Stimulated activated CD4-positive, alpha-beta T cell treated with anti-CD3 and anti-CD28 coated beads, TNF-alpha, amount 100 ng/mL, for 48 hours (primary cell): ENCODE results near the gene HECTD1.
"Not testable (repeated sequence)": the region's sequence is repeated elsewhere in the genome, so short reads cannot be mapped to it uniquely, and the experiment has no call there.

Experiments used
- DNase-seq, 3 donors: peaks; one replicate each; pipeline ENCODE4 v3.0.0-alpha.2; 2020; ENCODE audit warnings: low read depth in 3 of 3

The HECTD1 gene

DNA sequence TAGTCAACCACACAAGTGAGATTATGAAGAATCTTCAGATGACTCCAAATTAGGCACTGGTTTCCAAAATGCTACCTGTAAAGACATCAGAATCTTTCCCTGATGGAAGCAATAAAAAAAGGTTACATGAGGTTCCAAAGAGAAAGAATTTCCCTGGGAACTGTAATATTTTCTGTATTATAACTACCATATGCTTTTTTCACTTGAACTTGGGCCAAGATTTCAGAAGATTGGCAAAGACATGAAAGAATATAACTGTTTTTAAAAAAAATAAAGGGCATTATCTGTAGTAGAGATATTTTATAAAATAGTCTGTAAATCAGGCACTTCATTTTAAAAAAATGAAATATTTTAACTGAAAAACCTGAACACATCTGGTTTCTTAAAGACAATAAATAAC lies 12.9 kb downstream of the HECTD1 start:
- no peak for DNase-seq

DNA sequence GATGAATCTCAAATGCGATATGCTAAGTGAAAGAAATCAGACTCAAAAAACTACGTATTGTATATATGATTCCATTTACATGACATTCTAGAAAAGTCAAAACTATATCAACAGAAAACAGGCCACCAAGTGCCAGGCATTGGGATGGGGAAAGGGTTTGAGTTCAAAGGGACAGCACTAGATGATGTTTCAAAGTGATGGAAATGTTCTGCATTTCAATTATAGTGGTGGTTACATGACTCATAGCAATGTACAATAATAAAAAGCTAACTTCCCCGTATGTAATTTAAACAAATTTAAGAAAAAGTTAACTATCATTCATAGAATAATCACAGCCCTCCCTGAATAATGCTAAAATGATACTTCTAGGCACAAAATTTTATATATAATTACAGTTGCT lies 13.5 kb downstream of the HECTD1 start:
- DNase-seq, result no peak

DNA sequence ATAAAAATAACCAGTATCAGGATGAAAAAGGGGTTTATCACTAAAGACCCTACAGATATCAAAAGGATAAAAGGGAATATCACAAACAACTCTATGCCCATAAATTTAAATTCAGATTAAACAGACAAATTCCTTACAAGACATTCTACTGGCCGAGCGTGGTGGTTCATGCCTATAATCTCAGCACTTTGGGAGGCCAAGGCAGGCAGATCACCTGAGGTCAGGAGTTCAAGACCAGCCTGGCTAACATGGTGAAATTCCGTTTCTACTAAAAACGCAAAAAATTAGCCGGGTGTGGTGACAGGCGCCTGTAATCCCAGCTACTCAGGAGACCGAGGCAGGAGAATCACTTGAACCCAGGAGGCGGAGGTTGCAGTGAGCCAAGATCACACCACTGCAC lies 15.0 kb downstream of the HECTD1 start:
- DNase-seq, result not testable (repeated sequence)

DNA sequence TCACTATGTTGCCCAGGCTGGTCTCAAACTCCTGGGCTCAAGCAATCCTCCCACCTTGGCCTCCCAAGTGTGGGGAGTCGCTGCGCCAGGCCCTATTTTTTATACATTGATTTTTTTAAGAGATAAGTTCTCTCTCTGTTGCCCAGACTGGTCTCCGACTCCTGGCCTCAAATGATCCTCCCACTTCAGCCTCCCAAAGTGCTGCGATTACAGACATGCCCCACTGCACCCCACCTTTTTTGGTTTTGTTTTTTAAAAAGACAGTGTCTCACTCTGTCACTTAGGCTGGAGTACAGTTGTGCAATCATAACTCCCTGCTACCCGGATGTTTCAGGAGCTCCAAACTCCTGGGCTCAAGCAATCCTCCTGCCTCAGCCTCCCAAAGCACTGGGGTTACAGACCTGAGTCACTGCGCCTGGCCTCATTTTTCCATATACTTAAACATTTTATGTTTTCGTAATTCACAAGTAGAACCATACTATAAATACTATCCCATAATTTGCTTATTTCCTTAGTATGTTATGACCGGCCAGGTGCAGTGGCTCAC lies 16.8 kb downstream of the HECTD1 start:
- DNase-seq, result no peak

DNA sequence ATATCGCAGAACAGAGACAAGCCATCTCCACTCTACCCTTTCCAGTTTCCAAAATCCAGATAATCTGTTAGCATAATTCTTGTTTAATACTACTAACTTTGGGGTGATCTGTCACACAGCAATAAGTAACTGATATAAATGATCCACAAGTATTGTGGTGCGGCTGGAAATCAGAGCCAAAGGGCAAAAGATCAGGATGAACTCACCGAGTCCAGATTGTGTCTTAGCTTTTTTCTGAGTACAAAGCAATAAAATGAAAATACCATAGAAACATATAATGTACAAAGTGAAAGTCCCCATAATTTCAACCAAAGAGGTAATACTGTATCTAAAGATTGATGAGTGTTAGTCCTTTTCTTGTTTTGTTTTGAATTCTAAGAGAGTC lies 17.4 kb downstream of the HECTD1 start:
- no peak for DNase-seq

DNA sequence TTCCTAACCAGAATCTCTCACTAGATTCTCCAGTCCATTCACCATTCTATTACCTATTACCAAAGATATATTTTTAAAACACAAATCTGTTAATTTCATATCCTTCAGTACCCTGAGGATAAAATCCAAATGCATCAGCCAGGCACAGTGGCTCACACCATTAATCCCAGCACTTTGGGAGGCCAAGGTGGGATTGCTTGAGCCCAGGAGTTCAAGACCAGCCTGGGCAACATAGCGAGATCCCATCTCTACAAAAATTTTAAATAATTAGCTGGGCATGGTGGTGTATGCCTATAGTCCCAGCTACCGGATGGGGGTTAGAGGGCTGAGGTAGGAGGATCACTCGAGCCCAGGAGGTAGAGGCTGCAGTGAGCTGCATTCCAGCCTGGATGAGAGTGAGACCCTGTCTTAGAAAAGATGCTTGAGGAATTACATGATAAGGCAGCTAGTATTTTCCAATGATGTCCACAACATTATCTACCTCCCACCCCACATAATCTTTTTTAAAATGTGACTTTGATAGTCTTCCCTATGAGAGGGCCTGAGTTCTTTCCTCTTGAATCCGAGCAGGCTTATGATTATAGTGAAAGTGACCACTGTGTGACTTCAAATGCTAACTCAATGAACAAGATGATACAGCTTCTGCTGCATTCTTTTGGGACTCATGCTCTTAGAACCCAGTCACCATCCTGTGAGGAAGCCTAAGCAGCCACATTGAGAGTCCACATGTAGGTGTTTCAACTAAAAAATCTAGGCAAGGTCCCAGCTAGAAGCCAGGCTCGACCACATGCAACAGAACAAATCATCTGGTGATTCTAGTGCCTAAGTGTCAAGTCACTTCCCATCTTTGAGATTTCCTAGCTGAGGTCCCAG lies 18.0 kb downstream of the HECTD1 start:
- no peak for DNase-seq

DNA sequence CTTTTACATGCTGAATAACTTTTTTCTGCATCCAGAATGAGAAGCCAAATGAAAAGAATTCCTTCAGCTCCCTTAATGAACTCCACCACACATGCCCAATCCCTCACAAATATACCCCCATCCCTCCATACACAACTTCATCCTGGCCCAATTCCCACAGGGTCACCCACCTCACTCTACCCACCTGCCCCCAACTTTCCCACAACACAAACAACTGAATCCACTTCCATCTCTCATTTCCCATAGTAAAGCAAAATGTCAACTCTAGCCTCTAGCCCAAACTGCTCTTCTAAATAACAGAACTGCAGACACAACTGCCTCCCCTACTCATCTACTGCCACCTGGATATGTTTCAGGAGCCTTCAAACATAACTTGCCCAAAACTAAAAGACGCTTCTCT lies 18.8 kb downstream of the HECTD1 start:
- DNase-seq, result no peak

DNA sequence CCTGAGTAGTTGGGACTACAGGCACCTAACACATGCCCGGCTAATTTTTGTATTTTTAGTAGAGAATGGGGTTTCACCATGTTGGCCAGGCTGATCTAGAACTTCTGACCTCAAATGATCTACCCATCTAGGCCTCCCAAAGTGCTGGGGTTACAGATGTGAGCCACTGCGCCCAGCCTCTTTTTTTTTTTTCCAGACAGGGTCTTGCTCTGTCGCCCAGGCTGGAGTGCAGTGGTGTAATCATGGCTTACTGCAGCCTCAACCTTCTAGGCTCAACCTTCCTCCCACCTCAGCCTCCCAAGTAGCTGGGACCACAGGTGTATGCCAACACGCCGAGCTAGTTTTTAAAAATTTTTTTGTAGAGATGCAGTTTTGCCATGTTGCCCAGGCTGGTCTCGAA lies 25.6 kb downstream of the HECTD1 start:
- not testable (repeated sequence) for DNase-seq

DNA sequence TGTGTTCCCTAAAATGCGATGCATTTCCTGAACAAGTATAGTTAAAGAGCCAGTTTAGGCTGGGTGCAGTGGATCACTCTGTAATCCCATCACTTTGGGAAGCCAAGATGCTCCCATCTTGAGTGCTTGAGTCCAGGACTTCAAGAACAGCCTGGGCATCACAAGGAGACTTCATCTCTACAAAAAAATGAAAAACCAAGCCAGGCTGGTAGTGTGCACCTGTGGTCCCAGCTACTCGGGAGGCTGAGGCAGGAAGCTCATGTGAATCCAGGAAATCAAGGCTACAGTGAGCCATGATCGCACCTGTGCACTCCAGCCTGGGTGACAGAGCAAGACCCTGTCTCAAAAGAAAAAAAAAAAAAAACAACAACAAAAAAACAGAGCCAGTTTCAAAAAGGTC lies 26.3 kb downstream of the HECTD1 start:
- no peak for DNase-seq

DNA sequence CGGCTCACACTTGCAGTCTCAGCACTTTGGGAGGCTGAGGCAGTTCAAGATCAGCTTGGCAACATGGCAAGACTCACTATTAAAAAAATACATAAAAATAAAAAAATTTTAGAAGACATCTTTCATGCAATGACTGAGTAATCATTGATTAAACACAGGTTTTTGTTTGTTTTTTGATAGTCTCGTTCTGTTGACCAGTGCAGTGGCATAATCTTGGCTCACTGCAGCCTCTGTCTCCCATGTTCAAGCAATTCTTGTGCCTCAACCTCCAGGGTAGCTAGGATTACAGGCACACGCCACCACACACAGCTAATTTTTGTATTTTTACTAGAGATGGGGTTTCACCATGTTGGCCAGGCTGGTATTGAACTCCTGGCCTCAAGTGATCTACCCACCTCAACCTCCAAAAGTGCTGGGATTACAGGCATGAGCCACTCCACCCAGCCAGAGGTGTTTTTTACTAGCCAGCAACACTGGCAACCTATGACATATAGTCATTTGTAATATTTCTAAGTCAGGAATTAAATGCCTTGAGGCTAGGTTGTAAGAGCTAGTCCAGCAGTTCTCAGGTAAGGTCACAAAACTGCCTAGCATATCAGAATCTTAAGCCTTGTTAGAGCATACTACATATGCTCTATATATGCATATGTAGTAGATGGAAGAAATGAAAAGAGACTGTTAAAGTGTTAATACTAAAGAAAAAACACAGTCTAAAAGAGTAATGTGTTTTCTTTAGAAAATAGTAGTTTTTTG lies 27.1 kb downstream of the HECTD1 start:
- no peak for DNase-seq

DNA sequence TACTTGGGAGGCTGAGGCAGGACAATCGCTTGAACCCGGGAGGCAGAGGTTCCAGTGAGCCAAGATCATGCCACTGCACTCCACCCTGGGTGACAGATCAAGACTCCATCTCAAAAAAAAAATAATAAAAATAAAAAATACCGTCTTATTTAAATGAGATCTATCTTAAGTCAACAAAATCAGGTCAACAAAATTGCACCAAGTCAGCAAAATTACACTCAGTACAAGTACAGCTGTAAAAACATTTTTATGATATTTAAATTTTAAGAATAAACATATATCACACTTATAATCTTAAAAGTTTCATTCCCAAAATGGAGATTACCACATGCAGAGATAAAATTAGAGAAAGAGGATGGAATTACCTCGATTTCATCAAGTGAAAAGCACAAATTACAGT lies 33.2 kb downstream of the HECTD1 start:
- DNase-seq, result no peak

DNA sequence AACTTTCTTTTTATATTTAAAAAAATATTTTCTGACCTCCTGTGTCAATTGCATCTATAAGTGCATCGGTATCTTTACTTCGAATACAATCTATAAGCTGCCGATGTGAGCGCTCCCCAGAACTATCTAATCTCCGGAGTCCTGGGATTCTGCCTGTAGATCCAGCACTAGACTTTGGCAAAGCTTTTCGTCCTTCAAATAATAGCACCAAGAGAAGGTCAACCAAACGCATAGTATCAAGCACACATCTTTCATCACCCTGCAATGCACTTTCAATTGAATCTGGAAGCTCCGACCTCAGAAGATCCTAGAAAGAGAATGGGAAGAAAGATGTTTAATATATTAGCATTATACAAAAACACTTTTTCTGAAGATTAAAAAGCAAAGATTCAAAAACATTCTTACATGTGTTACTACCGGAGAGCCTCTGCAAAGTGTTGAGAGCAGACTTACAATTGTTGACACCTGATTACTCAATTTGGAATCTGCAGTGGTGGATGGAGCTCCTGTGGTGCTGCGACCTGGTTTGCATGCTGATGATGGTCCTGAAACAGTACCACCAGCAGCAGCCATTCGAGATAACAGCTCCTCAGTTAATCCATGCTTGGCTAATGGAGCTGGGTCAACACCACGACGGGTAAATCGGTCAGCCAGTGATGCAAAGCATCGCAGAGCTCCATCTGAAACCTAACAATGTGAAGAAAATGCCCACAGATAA lies 34.3 kb downstream of the HECTD1 start:
- no peak for DNase-seq

DNA sequence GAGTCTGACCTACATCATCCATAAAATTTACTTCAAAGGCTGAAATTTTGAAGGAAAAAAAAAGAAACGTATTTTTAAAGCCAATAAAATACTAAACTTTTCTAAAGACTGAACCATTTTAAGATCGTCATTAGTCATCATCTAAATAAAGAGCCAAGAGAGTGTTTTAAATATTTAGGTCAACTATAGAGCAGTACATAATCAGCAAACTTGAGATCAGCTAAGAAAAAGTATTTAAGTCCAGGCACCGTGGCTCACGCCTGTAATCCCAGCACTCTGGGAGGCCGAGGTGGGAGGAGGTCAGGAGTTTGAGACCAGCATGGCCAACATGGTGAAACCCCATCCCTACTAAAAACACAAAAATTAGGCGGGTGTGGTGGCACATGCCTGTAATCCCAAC lies 35.5 kb downstream of the HECTD1 start:
- DNase-seq, result no peak

DNA sequence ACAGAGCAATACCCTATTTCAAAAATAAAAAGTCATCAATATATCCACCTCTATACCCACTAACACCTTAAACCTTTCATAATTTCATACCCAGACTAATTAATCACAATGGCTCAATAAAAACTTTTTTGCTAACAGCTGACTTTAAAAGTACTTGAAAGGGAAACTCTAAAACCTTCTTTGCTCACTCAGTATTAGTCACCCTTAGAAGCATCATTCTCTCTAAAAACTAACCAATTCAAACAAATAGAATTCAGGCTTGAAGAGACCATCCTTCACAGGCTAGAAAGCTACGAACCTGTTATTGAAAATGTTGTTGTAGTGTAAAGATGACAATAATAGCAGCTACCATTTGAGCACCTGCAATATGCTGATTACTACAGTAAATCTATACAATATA lies 37.2 kb downstream of the HECTD1 start:
- DNase-seq, result no peak

DNA sequence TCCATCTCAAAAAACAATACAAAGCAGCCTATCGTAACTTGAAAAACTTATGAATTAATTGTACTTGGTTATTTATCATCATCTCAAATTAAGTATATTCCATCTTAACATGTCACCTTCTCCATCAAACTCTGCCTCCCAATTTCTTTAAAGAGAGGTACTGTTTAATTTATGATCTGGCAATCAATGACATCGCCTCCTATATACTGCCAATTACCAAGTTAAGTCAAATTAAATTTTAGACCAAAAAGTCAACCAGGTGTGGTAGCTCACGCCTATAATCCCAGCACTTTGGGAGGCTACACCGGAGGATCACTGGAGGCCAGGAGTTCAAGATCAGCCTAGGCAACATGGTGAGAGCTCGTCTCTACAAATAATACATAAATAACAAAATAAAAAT lies 37.7 kb downstream of the HECTD1 start:
- DNase-seq, result no peak

DNA sequence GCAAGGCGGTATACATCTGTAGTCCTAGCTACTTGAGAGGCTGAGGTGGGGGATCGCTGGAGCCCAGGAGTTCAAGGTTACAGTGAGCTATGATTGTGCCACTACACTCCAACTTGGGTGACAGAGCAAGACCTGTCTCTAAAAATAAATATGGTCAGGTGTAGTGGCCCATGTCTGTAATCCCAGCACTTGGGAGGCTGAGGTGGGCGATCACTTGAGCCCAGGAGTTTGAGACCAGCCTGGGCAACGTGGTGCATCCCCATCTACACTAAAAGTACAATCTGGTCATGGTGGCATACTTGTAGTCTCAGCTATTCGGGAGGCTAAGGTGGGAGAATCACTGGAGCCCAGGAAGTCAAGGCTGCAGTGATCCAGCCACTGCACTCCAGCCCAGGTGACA lies 40.6 kb downstream of the HECTD1 start:
- no peak for DNase-seq

DNA sequence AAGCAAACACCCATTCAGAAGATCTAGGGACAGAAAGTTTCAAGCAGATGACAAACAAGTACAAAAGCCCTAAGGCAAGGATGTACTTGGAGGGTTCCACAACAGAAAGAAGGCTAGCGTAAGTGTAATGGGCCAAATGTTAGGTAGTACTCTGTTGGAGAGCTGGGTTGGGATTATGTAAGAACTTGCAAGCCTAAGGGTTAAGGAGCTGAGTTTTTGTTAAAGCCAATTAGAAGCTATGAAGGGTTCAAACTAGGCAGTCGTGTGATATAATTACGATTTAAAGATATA lies 41.4 kb downstream of the HECTD1 start:
- DNase-seq, result no peak

DNA sequence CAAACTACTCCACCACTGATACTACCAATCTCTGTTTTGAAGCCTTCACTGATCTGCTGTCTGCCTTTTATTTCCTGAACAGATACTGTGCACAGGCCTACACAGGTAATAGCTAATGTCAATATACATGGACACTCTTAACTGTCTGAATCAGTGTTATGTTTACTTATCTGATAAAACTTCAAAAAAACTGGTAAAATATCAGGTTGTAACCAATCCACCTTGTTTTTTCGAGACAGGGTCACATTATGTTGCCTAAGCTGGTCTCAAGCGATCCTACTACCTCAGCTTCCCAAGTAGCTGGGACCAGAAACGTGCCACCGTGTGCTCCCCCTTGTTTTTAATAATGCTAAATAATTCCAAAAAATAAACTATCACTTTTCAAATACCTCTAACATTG lies 43.5 kb downstream of the HECTD1 start:
- no peak for DNase-seq

DNA sequence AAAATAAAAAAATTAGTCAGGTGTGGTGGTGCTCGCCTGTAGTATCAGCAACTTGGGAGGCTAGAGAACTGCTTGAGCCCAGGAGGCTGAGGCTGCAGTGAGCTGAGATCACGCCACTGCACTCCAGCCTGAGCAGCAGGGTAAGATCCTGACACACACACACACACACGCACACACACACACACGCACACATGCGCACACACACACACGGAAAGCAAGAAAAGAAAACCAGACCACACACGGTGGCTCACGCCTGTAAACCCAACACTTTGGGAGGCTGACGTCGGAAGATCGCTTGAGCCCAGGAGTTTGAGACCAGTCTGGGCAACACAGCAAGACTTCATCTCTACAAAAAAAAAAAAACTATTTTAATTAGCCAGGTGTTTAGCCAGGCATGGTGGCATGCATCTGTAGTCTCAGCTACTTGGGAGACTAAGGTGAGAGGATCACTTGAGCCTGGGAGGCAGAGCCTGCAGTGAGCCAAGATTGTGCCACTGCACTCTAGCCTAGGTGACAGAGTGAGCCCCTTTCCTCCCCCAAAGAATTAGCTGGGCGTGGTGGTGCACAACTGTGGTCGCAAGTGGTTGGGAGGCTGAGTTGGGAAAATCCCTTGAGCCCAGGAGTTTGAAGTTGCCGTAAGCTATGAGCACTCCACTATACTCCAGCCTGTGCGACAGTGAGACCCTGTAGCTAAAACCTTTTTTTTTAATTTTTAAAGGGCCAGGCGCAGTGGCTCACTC lies 44.5 kb downstream of the HECTD1 start:
- no peak for DNase-seq

DNA sequence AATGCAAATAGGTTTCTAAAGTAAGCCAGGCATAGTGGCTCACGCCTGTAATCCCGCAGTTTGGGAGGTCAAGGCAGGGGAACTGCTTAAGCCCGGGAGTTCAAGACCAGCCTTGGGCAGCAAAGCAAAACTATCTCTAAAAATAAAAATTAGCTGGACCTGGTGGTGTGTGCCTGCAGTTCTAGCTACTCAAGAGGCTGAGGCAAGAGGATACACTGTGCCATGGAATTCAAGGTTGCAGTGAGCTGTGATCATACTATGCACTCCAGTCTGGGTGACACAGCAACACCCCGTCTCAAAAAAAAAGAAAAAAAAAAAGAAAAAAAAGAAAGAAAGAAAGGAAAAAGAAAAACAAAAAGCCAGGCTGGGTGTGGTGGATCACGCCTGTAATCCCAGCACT lies 46.3 kb downstream of the HECTD1 start:
- no peak for DNase-seq

DNA sequence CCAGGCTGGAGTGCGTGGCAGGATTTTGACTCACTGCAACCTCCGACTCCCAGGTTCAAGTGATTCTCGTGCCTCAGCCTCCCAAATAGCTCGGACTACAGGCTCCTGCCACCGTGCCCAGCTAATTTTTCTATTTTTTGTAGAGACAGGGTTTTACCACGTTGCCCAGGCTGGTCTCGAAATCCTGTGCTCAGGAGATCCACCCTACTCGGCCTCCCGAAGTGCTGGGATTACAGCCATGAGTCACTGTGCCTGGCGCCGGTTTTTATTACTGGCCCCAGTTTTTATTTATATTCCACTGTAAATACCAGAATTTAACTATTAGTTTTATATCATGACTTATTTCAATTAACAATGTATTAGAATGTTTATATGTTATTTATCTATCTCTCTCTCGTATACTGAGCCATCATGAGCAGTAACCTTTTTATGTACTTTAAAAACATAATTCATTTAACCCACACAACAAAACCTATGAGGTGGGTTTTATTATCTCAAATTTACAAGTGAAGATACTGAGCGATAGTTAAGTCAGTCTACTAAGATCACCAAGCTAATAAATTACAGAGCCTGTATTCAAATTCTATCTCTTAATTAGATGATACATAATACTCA lies 47.8 kb downstream of the HECTD1 start:
- no peak for DNase-seq
